Ramos (cell line): ENCODE results near the gene CORT.
"Not testable (repeated sequence)": the region's sequence is repeated elsewhere in the genome, so short reads cannot be mapped to it uniquely, and the experiment has no call there.

ENCODE experiments used
- in situ Hi-C: fragments of 300-500 bp; cut with MboI; formaldehyde crosslinking; loops from one replicate; pipeline ENCODE4 v1.14.3; 2022; ENCODE audit warnings: low sequenced_read_pairs; ENCODE audit not compliant: unreplicated experiment

Gene CORT

GRCh38 chr1:10433790-10434189 lies 16.0 kb upstream of the CORT start:
- in situ Hi-C loops: no loop called here

DNA sequence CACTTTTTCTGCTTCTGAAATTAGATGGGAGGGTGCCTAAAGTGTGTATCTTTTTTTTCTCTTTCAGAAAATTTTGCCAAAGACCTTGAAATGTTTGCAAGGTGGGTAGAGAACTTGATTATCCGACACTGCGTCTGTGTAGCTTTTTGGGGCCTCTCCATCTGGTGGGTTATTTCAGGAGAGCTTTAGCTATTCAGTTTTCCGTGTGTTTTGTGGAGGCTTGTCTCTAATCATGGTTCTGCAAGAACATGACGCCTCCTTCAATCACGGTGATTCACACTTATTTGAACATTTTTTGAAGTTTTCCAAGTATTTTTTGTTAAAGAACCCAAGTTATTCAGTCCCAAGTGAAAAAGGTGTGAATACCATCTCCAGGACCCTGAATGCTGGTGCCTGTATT lies 15.2 kb upstream of the CORT start:
- in situ Hi-C loops: no loop called here

DNA sequence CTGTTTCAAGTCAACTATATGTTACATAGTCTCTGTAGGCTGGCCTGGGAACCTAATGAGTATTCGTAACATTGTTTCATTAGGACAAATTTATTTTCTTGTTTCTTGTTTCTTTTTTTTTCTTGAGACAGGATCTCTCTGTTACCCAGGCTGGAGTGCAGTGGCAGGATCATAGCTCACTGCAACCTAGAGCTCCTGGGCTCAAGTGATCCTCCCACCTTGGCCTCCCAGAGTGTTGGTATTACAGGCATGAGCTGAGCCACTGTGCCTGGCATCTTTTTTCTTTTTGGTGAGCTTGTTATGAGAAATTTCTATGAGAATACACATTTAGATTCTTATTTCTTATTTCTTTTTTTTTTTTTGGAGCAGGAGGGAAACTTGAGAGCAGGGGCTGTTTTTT lies 12.8 kb upstream of the CORT start:
- in situ Hi-C loops: no loop called here

DNA sequence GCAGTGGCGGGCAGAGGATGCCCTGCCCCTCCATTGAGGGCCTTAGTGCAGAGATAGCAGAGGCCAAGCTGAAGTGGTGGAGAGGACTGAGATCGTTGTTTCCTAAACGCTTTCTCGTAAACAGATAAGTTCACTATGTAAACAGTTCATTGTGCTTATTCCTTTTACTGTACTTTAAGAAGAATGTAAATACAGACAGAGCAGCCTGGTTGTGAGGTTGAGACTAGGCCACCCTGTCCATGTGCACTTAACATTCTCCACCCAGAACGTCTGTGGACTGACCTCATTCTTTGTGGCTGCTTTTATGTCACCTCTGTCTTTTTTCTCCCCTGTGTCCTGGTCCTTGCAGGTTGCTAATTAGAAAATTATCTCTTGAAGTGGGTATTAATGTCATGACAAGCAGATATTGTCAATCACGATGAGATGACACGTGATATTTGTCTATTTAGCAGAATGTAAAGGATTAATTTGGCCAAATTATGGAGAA lies 11.1 kb upstream of the CORT start:
- in situ Hi-C loops: no loop called here

GRCh38 chr1:10440305-10440704 lies 9.5 kb upstream of the CORT start:
- in situ Hi-C loops: no loop called here

DNA sequence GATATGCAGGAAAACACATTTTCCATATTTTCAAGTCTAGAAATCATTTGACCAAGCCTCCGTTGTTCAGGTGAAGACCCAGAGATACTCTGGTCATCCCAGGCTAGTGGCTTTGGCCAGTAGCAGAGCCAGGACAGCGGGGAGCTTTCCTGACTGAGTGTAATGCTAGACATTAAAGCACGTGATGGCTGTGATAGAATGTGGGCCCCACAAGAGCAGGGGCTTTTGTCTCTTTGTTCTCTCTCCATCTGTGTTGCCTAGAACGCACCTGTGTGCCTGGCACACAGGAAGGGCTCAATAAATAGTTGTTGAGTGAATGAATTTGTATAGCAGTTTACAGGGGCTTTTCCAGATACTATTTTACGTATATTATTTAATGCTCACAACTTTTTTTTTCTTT lies 9.0 kb upstream of the CORT start:
- in situ Hi-C loops: no loop called here

GRCh38 chr1:10444248-10444647 lies 5.6 kb upstream of the CORT start:
- in situ Hi-C loops: no loop called here

DNA sequence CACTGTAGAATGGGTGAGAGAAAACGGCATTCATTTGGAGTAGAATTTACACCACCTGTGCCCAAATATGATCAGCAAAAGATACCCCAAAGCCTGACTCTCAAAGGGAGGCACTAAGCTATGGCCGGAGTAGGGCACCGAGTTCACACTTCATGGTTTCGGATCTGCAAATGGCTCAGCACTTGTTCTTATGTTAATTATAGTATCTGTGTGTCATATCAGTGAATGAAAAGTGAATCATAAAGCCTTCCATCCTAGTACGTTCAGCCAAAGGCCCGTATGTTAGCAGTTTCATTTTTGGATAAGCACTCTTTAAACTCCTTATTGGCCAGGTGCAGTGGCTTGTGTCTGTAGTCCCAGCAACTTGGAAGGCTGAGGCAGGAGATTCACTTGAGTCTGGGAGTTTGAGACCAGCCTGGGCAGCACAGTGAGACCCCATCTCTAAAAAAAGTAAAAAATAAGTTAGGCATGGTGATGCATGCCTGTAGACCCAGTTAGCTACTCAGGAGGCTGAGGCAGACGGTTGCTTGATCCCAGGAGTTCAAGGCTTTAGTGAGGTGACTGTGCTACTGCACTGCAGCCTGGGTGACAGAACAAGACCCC lies 4.9 kb upstream of the CORT start:
- in situ Hi-C loops: no loop called here

- in situ Hi-C loops: no loop called here
Observed at GRCh38 chr1:10446790-10447422, 2.9 kb upstream of the CORT start.

GRCh38 chr1:10450156-10450814 lies 454 bp downstream of the CORT start:
- in situ Hi-C loops: no loop called here

GRCh38 chr1:10450836-10451235 lies 1.0 kb downstream of the CORT start:
- in situ Hi-C loops: no loop called here

GRCh38 chr1:10451287-10451686 lies 1.5 kb downstream of the CORT start:
- in situ Hi-C loops: no loop called here

DNA sequence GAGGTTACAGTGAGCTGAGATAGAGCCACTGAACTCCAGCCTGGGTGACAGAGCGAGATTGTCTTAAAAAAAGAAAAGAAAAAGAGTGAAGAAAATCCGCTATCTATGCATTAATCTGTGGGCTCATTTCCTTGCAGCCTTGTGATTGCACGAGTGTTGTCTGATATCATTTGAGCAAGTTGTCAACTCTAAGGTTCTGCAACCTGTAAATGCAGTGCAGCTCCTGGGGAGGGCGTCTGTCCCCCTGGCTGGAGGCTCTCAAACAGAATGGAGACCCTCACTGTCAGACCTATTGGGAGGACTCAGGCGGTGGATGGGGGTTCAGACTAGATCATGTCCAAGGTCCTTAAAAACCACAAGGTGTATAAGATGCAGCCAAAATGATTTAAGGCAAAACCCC lies 6.2 kb downstream of the CORT start:
- in situ Hi-C loops: no loop called here

- in situ Hi-C loops: no loop called here
Observed at GRCh38 chr1:10456661-10457060, 6.8 kb downstream of the CORT start.

- in situ Hi-C loops: not testable (repeated sequence)
Observed at GRCh38 chr1:10457462-10457861, 7.6 kb downstream of the CORT start.

GRCh38 chr1:10457875-10458274 lies 8.0 kb downstream of the CORT start:
- in situ Hi-C loops: no loop called here

DNA sequence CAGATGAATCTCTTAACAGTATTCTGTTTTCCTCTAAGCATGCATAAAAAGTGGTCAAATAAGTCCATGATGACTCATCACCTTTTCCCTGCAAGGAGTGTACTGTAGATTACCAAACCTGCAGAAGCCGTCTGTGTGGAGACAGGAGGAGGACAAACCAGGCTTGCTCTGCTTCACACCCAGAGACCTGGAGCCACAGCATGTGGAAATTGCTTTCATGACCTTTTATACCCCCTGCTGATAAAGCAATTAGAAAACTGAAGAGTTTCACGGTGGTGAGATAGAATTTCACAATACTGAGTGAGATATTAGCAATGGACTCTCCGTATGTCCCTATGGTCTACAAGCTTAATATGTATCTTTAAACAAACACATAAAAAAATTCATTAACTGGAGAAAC lies 9.4 kb downstream of the CORT start:
- in situ Hi-C loops: no loop called here

- in situ Hi-C loops: no loop called here
Observed at GRCh38 chr1:10467078-10467477, 17.2 kb downstream of the CORT start.

DNA sequence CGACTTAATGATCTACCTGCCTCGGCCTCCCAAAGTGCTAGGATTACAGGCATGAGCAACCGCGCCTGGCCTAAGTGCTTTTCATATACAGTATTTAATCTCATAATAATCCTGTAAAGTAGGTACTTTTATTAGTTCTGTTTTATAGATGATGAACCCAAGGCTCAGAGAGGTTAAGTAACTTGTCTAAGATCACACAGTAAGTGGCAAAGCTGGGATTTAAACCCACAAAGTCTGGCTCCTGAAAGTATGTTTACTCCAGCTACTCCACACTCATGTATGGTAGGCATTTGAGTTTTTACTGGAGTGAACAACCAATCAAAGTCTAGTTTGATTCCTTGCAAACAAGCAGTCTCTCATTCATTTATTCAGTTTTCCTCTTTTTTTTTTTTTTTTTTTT lies 20.2 kb downstream of the CORT start:
- in situ Hi-C loops: no loop called here

- in situ Hi-C loops: no loop called here
Observed at GRCh38 chr1:10471411-10472219, 21.8 kb downstream of the CORT start.
